ENCODE data around the gene STK11IP.

STK11IP gene

DNA sequence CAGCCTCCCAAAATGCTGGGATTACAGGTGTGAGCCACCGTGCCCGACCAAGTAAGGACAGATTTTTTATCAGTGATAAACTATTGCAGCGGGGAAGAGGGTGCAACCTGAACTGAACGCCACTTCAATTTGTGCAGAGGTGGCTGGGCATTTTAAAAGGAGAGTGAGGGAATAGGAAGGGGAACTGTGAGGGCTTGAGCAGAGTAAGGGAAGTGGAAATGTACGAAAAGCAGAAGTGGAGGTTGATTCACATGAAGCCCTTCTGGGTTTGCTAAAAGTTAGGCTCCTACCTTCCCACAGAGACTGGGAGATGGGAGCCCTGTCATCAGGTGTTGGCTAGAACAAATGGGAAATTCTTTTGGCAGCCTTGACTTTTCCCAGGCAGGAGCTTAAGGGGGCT is 6.1 kb downstream of the STK11IP start:
- Histone ChIP-seq H3K27me3 (ENCODE audit: control insufficient read depth, insufficient read depth, low read length) (no peaks in the 10 kb centered on the region), H3K36me3 (ENCODE audit: insufficient read depth, low read length) (peaks cover 43% of the 10 kb centered on the region), H3K9ac (ENCODE audit: low read depth, low read length) (no peak overlapping the region), H3K4me3 (ENCODE audit: low read length) (no peak overlapping the region), H3K4me1 (ENCODE audit: control insufficient read depth, insufficient read depth, low read length) (peaks cover 1% of the 10 kb centered on the region), H3K9me3 (replicated peaks; ENCODE audit: low read length) (no peaks in the 10 kb centered on the region), H3K4me2 (ENCODE audit: low read length) (no peak overlapping the region)

DNA sequence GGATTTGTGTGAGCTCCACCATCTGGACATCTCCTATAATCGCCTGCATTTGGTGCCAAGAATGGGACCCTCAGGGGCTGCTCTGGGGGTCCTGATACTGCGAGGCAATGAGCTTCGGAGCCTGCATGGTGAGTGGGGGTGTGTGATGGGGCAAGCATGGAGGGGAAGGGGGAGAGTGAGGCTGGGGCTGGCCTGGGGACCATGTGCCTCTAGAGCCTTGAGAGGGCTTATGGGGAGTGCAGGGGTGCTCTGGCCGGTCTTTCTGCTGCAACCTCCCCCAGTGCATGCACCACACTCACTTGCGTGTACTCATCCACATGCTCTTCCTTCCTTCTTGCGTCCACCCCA is 7.9 kb downstream of the STK11IP start:
- Histone ChIP-seq H3K9me3 (replicated peaks; ENCODE audit: low read length) (no peaks in the 10 kb centered on the region), H3K4me1 (ENCODE audit: control insufficient read depth, insufficient read depth, low read length) (no peaks in the 10 kb centered on the region), H3K4me3 (ENCODE audit: low read length) (no peak overlapping the region), H3K9ac (ENCODE audit: low read depth, low read length) (no peak overlapping the region), H3K36me3 (ENCODE audit: insufficient read depth, low read length) (peaks cover 50% of the 10 kb centered on the region), H3K27me3 (ENCODE audit: control insufficient read depth, insufficient read depth, low read length) (no peaks in the 10 kb centered on the region), H3K4me2 (ENCODE audit: low read length) (no peak overlapping the region)

DNA sequence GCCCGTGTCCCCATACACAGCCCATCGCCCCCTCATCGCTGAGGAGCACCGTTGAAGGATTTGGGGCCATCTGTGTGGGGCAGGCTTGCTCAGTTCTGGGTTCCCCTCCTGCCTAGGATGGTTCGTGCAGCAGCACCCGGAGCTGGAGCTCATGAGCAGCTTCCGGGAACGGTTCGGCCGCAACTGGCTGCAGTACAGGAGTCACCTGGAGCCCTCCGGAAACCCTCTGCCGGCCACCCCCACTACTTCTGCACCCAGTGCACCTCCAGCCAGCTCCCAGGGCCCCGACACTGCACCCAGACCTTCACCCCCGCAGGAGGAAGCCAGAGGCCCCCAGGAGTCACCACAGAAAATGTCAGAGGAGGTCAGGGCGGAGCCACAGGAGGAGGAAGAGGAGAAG is 10.3 kb downstream of the STK11IP start:
- Histone ChIP-seq H3K9ac (ENCODE audit: low read depth, low read length) (no peak overlapping the region), H3K4me3 (ENCODE audit: low read length) (no peak overlapping the region), H3K36me3 (ENCODE audit: insufficient read depth, low read length) (peaks cover 42% of the 10 kb centered on the region), H3K4me2 (ENCODE audit: low read length) (no peak overlapping the region), H3K4me1 (ENCODE audit: control insufficient read depth, insufficient read depth, low read length) (no peaks in the 10 kb centered on the region), H3K9me3 (replicated peaks; ENCODE audit: low read length) (no peaks in the 10 kb centered on the region), H3K27me3 (ENCODE audit: control insufficient read depth, insufficient read depth, low read length) (no peaks in the 10 kb centered on the region)

DNA sequence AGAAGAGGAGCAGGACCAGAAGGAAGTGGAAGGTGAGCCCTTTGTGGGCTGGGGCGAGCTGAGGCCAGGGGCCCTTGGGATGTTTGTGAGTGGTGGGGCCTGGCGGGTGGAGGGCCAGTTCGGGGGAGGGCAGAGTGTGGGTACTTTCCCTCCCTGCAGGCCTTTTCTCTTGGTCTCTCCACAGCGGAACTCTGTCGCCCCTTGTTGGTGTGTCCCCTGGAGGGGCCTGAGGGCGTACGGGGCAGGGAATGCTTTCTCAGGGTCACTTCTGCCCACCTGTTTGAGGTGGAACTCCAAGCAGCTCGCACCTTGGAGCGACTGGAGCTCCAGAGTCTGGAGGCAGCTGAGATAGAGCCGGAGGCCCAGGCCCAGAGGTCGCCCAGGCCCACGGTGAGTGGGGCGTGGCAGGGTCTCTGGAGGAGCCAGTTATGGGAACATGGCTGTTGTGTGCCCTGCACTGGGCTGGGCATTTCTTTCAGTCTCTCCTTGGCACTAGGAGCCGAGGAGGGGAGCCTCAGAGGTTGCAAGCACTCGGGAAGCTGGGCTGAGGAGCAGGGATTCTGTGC is 10.8 kb downstream of the STK11IP start:
- H3K36me3 ChIP-seq (ENCODE audit: insufficient read depth, low read length): peaks cover 42% of the 10 kb centered on the region
- H3K4me2 ChIP-seq (ENCODE audit: low read length): no peak overlapping the region
- H3K4me3 ChIP-seq (ENCODE audit: low read length): no peak overlapping the region
- H3K27me3 ChIP-seq (ENCODE audit: control insufficient read depth, insufficient read depth, low read length): no peaks in the 10 kb centered on the region
- no peak overlapping the region for H3K9ac ChIP-seq (ENCODE audit: low read depth, low read length)
- H3K4me1 ChIP-seq (ENCODE audit: control insufficient read depth, insufficient read depth, low read length): no peaks in the 10 kb centered on the region
- no peaks in the 10 kb centered on the region for H3K9me3 ChIP-seq (replicated peaks; ENCODE audit: low read length)

DNA sequence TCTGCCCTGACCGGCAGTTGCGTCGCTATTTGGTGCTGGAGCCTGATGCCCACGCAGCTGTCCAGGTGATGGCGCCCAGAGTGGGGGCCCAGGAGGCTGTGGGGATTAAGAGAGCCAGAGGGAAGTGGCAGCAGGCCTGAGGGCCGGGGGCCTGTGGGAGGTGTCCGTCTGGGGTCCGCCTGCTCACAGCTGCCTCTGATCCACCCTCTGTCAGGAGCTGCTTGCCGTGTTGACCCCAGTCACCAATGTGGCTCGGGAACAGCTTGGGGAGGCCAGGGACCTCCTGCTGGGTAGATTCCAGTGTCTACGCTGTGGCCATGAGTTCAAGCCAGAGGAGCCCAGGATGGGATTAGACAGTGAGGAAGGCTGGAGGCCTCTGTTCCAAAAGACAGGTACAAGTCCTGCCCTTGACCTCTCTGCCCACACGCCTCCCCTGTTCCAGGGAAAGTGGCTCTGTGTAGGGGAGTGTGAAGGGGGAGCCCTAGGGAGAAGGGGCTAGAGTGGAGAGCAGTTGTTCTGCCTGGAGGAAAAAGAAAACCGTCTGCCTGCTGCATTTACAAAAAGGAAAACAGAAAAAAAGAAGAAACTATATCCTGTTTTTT is 11.6 kb downstream of the STK11IP start:
- no peak overlapping the region for H3K9ac ChIP-seq (ENCODE audit: low read depth, low read length)
- H3K9me3 ChIP-seq (replicated peaks; ENCODE audit: low read length): no peaks in the 10 kb centered on the region
- H3K36me3 ChIP-seq (ENCODE audit: insufficient read depth, low read length): peaks cover 41% of the 10 kb centered on the region
- no peak overlapping the region for H3K4me2 ChIP-seq (ENCODE audit: low read length)
- no peaks in the 10 kb centered on the region for H3K27me3 ChIP-seq (ENCODE audit: control insufficient read depth, insufficient read depth, low read length)
- H3K4me3 ChIP-seq (ENCODE audit: low read length): no peak overlapping the region
- no peaks in the 10 kb centered on the region for H3K4me1 ChIP-seq (ENCODE audit: control insufficient read depth, insufficient read depth, low read length)

DNA sequence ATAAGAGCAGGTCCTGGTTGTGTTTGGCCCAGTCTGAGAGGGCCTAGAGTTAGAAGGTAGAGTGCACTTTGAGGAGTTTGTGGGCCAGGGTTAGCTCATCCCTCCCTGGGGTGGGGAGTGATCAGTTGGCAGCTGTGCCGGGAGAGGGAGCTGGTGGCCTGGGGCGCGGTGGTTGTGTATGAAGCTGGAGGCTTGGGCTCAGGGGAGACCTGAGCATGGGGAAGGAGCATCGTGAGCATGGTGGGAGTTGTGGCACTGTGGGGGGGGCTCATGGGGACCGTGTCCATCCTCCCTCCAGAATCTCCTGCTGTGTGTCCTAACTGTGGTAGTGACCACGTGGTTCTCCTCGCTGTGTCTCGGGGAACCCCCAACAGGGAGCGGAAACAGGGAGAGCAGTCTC is 13.6 kb downstream of the STK11IP start:
- peaks cover 40% of the 10 kb centered on the region for H3K36me3 ChIP-seq (ENCODE audit: insufficient read depth, low read length)
- H3K4me2 ChIP-seq (ENCODE audit: low read length): no peak overlapping the region
- H3K9ac ChIP-seq (ENCODE audit: low read depth, low read length): no peak overlapping the region
- no peaks in the 10 kb centered on the region for H3K4me1 ChIP-seq (ENCODE audit: control insufficient read depth, insufficient read depth, low read length)
- H3K4me3 ChIP-seq (ENCODE audit: low read length): no peak overlapping the region
- H3K9me3 ChIP-seq (replicated peaks; ENCODE audit: low read length): no peaks in the 10 kb centered on the region
- no peaks in the 10 kb centered on the region for H3K27me3 ChIP-seq (ENCODE audit: control insufficient read depth, insufficient read depth, low read length)

DNA sequence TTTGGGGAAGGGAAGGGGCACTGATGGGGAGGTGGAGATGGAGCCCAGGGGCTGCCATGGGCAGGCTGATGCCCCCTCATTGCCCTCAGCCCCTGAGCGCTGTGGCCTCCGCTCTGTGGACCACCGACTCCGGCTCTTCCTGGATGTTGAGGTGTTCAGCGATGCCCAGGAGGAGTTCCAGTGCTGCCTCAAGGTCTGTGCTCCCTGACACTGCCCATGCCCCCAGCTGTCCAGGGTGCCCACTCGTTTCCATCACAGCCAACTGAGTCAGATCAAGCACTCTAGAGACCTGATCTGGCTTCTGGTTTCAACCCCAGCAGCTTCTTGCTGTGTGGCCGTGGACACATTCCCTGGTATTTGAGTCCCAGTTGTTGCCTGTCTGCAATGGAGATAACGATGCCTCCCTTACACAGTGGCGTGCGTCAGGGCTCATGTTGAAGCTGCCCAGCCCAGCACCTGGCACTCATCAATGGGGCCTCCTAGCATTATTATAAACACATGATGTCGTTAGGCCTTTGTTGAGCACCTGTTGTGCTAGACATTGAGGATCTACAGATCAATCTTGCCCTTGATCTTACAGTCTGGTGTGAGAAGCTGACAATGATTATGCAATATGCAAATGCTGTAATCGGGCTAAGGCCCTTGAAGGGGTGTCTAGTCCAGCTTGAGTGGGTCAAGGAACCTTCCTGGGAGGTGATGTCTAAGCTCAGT is 14.4 kb downstream of the STK11IP start:
- Histone ChIP-seq H3K4me1 (ENCODE audit: control insufficient read depth, insufficient read depth, low read length) (no peaks in the 10 kb centered on the region), H3K36me3 (ENCODE audit: insufficient read depth, low read length) (peaks cover 34% of the 10 kb centered on the region), H3K9me3 (replicated peaks; ENCODE audit: low read length) (no peaks in the 10 kb centered on the region), H3K4me3 (ENCODE audit: low read length) (no peak overlapping the region), H3K27me3 (ENCODE audit: control insufficient read depth, insufficient read depth, low read length) (no peaks in the 10 kb centered on the region), H3K4me2 (ENCODE audit: low read length) (no peak overlapping the region), H3K9ac (ENCODE audit: low read depth, low read length) (no peak overlapping the region)

DNA sequence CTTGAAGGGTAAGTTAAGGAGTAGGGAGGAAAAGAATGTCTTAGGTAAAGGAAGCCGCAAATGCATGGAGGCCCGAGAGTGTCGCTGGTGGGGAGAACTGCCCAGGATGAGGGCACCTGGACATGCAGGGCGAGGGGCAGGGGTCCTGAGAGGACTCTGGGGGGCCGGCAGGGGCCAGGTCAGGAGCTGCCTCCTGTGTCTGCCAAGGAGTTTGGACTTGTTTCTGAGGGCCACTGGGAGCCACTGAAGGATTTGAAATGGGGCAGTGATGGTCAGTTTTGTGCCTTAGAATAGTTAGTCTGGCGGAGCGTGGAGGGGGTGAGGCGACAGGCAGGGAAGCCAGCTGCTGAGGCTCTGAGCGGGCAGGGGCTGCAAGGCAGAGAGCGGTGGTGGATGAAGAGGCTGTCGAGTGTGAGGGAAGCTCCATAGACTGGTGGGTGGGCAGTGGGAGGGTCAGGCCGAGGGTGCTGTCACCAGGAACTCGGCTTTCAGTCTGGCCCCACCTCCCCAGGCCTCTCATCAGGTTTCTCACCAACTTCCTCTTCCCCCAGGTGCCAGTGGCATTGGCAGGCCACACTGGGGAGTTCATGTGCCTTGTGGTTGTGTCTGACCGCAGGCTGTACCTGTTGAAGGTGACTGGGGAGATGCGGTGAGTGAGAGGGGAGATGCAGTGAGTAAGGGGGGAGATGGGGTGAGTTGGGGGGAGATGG is 15.1 kb downstream of the STK11IP start:
- H3K4me3 ChIP-seq (ENCODE audit: low read length): no peak overlapping the region
- no peaks in the 10 kb centered on the region for H3K9me3 ChIP-seq (replicated peaks; ENCODE audit: low read length)
- no peaks in the 10 kb centered on the region for H3K4me1 ChIP-seq (ENCODE audit: control insufficient read depth, insufficient read depth, low read length)
- H3K27me3 ChIP-seq (ENCODE audit: control insufficient read depth, insufficient read depth, low read length): no peaks in the 10 kb centered on the region
- H3K4me2 ChIP-seq (ENCODE audit: low read length): no peak overlapping the region
- no peak overlapping the region for H3K9ac ChIP-seq (ENCODE audit: low read depth, low read length)
- H3K36me3 ChIP-seq (ENCODE audit: insufficient read depth, low read length): peaks cover 34% of the 10 kb centered on the region

DNA sequence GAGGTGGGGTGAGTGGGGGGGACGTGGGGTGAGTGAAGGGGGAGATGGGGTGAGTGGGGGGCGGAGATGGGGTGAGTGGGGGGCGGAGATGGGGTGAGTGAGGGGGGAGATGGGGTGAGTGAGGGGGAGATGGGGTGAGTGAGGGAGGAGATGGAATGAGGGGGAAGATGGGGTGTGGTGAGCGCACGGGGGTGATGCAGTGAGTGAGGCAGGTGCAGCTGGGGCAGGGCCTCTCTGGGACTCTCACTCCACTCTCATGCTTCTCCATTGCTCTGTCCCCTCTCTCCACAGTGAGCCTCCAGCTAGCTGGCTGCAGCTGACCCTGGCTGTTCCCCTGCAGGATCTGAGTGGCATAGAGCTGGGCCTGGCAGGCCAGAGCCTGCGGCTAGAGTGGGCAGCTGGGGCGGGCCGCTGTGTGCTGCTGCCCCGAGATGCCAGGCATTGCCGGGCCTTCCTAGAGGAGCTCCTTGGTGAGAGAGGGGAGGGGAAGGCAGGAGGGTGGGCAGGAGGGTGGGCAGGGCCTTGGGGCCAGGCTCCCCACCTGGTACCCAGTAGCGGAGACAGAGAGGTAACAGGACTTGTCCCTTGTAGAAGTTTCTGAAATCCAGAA is 15.9 kb downstream of the STK11IP start:
- no peak overlapping the region for H3K9ac ChIP-seq (ENCODE audit: low read depth, low read length)
- H3K27me3 ChIP-seq (ENCODE audit: control insufficient read depth, insufficient read depth, low read length): no peaks in the 10 kb centered on the region
- H3K4me3 ChIP-seq (ENCODE audit: low read length): no peak overlapping the region
- no peaks in the 10 kb centered on the region for H3K4me1 ChIP-seq (ENCODE audit: control insufficient read depth, insufficient read depth, low read length)
- H3K9me3 ChIP-seq (replicated peaks; ENCODE audit: low read length): no peaks in the 10 kb centered on the region
- H3K36me3 ChIP-seq (ENCODE audit: insufficient read depth, low read length): peaks cover 34% of the 10 kb centered on the region
- H3K4me2 ChIP-seq (ENCODE audit: low read length): no peak overlapping the region

DNA sequence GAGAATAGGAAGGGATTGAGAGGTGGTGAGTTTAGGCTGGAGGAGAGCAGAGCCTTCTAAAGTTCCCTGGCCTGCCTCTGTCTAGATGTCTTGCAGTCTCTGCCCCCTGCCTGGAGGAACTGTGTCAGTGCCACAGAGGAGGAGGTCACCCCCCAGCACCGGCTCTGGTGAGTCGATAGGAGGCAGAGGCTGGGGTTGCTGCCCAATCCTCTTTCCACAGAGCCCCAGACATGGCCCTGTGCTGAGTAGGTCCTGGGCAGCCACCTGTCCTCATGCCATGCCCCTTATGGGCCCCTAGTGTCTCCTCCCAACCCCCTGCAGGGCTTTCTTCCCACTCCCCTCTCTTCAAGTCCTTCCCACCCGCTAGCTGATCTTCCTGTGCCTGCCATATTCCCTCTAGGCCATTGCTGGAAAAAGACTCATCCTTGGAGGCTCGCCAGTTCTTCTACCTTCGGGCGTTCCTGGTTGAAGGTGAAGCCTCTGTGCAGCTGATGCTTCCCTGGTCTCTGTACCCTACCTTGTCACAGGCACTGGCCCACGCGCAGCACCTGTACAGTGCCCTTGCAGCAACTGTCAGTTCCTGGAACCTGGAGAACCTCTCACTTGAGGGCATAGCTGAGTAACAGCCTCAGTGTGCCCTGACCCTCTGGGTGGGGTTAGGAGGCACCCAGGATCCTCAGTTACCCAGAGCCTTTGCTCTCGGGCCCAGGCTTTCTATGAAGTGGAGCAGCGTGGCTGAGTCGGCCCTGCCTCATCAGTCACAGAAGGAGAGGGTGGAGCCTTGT is 16.6 kb downstream of the STK11IP start:
- no peaks in the 10 kb centered on the region for H3K9me3 ChIP-seq (replicated peaks; ENCODE audit: low read length)
- no peak overlapping the region for H3K4me2 ChIP-seq (ENCODE audit: low read length)
- no peak overlapping the region for H3K9ac ChIP-seq (ENCODE audit: low read depth, low read length)
- no peak overlapping the region for H3K4me3 ChIP-seq (ENCODE audit: low read length)
- no peaks in the 10 kb centered on the region for H3K4me1 ChIP-seq (ENCODE audit: control insufficient read depth, insufficient read depth, low read length)
- H3K27me3 ChIP-seq (ENCODE audit: control insufficient read depth, insufficient read depth, low read length): no peaks in the 10 kb centered on the region
- H3K36me3 ChIP-seq (ENCODE audit: insufficient read depth, low read length): peaks cover 29% of the 10 kb centered on the region

DNA sequence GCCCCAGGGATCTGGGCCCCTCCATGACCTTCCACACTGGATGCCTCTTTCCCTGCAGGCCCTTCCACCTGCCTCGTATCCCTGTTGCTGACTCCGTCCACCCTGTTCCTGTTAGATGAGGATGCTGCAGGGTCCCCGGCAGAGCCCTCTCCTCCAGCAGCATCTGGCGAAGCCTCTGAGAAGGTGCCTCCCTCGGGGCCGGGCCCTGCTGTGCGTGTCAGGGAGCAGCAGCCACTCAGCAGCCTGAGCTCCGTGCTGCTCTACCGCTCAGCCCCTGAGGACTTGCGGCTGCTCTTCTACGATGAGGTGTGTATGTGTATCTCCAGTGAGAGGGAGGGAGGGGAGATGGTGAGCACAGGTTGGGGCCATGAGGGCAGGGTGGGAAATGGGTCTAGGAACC is 17.4 kb downstream of the STK11IP start:
- no peaks in the 10 kb centered on the region for H3K4me1 ChIP-seq (ENCODE audit: control insufficient read depth, insufficient read depth, low read length)
- H3K9ac ChIP-seq (ENCODE audit: low read depth, low read length): no peak overlapping the region
- H3K4me2 ChIP-seq (ENCODE audit: low read length): no peak overlapping the region
- peaks cover 28% of the 10 kb centered on the region for H3K36me3 ChIP-seq (ENCODE audit: insufficient read depth, low read length)
- no peaks in the 10 kb centered on the region for H3K27me3 ChIP-seq (ENCODE audit: control insufficient read depth, insufficient read depth, low read length)
- no peaks in the 10 kb centered on the region for H3K9me3 ChIP-seq (replicated peaks; ENCODE audit: low read length)
- H3K4me3 ChIP-seq (ENCODE audit: low read length): no peak overlapping the region
